Lower leg skin (tissue), 4 donors: ENCODE results near the gene LRTM2. TPM values are rescaled to one million over a fixed set of nuclear protein-coding genes. Genes with fewer than 3 reads are reported as not detected.

Experiments
- DNase-seq, 2 donors: peaks; one replicate each; pipeline ENCODE4 v3.0.0-alpha.2; 2019; ENCODE audit warnings: low spot score in 2 of 2
- H3K4me3 ChIP-seq: fragments of 200-600 bp; sonication (generic); 2 replicates; pipeline ENCODE4 v1.5.1; 2017; ENCODE audit warnings: mild to moderate bottlenecking, low read depth; ENCODE audit not compliant: poor library complexity, severe bottlenecking
- POLR2A ChIP-seq, 2 donors: fragments of 450-650 bp; IDR thresholded peaks; one replicate each; pipeline ENCODE4 v1.6.1; 2016 to 2017; ENCODE audit warnings: antibody characterized with exemption in 2 of 2, mild to moderate bottlenecking in 1 of 2, moderate library complexity in 1 of 2
- WGBS, 2 donors: methylation state at CpG; one replicate each; pipeline ENCODE4 v1.1.5; 2018; 5-methylcytosine and 5-hydroxymethylcytosine counted together
- intact Hi-C: fragments of 100-400 bp; cut with DNase I; formaldehyde crosslinking; loops from one replicate; pipeline ENCODE4 v1.15.0; 2023; ENCODE audit warnings: low total_unique reads
- total RNA-seq, 4 donors: library from RNA; depleted of rRNA; stranded (reverse); fragments of >200 nt; gene quantifications; one replicate each; pipeline ENCODE4 v1.1.0, GENCODE V29; 2016
- TF ChIP-seq, protein P1 (sequence below), 3 donors: fragments of 450-650 bp; IDR thresholded peaks; one replicate each; pipeline ENCODE4 v1.5.1; 2016; ENCODE audit warnings: antibody characterized with exemption in 3 of 3, mild to moderate bottlenecking in 3 of 3, moderate library complexity in 2 of 3

LRTM2 gene
- total RNA-seq, 4 donors from 2014 or later: not detected

DNA sequence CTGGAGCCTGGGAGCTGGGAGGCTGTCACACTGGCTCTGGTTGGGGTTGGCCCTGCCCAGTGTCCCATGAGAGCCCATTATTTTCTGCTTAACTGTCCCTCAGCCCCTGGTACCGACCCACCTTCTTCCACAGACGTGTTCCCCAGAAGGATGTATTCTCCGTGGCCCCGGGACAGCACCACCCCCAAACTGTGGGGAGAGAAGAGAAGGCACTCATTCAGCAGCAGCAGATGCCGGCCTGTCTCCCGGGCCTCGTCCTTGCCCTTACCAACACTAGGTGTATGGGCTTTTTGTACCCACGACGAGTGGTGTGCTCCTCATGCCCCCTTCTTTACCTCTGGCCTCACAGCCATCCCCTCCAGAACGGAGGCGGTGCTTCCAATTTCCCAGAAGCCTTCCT, 38.1 kb downstream of the LRTM2 start:
- peak in 1 of 2 donors; percentile 75 for DNase-seq
- no peak overlapping the region for H3K4me3 ChIP-seq
- whole genome bisulfite sequencing, 2 donors: 82 to 87% methylated on average over 11 of the region's 11 CpGs
- TF ChIP-seq POLR2A (IDR thresholded peaks at IDR 0.05): no peak
- TF ChIP-seq, protein P1, sequence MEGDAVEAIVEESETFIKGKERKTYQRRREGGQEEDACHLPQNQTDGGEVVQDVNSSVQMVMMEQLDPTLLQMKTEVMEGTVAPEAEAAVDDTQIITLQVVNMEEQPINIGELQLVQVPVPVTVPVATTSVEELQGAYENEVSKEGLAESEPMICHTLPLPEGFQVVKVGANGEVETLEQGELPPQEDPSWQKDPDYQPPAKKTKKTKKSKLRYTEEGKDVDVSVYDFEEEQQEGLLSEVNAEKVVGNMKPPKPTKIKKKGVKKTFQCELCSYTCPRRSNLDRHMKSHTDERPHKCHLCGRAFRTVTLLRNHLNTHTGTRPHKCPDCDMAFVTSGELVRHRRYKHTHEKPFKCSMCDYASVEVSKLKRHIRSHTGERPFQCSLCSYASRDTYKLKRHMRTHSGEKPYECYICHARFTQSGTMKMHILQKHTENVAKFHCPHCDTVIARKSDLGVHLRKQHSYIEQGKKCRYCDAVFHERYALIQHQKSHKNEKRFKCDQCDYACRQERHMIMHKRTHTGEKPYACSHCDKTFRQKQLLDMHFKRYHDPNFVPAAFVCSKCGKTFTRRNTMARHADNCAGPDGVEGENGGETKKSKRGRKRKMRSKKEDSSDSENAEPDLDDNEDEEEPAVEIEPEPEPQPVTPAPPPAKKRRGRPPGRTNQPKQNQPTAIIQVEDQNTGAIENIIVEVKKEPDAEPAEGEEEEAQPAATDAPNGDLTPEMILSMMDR (IDR thresholded peaks at IDR 0.05): no peak
- intact Hi-C loops: no loop called here

DNA sequence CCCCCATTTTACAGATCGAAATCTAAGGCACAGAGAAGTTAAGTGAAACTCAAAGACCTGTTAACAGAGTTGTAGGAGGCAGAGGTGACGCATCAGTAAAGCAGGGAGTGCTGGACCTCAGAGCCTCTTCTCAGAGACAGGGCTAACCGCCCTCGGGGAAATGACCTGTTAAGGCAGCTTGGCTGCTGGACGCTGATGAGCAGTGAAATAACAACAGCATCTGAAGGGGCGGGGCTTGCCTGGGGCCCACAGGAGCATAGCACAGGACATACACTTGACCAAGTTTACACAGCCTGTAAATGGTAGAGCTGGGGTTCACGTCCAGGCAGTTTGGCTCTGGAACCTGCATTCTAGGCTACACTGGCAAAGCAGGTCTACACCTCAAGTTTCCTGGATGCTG, 39.3 kb downstream of the LRTM2 start:
- intact Hi-C loops: no loop called here
- H3K4me3 ChIP-seq: no peak overlapping the region
- 69 to 71% methylated on average over 7 of the region's 7 CpGs for WGBS, 2 donors
- DNase-seq: peak in 1 of 2 donors; percentile 63
- TF ChIP-seq, protein P1 (IDR thresholded peaks at IDR 0.05): no peak
- TF ChIP-seq POLR2A (IDR thresholded peaks at IDR 0.05): no peak

DNA sequence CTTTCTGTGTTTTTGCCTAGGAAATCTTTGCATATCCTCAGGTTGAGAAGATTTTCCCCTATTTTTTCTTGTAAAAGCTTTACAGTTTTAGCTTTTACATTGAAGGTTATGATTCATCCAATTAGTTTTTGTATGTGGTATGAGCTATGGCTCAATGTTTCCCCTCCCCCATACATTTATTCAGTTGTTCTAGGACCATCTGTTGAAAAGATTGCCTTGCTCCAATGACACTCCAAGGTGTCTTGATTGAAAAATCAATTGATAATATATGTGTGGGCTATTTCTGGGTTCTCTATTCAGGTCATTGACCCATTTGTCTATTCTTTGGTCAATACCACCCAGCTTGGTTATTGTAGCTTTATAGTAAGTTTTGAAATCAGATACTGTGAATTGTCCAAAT, 42.6 kb downstream of the LRTM2 start:
- no peak for DNase-seq
- TF ChIP-seq, protein P1 (IDR thresholded peaks at IDR 0.05): no peak
- TF ChIP-seq POLR2A (IDR thresholded peaks at IDR 0.05): no peak
- H3K4me3 ChIP-seq: no peak overlapping the region
- intact Hi-C loops: no loop called here

DNA sequence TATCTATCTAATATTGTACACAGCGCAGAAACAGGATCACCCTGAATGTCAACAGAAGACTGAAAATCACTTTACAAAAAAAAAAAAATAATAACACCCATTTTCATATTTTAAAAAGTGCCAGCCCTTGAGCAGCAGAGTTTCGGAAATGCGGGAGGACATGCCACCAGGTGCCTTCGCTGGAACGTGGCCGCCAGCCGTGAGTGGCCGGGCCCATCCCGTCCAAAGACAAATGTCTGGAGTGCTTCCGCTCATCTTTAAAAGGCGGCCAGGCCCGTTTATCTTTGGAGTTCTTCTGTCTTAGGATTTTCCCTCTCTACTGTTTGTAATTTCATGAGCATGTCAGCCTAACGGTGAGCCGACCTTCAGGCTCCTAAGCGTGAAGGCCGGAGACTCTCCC, 43.5 kb downstream of the LRTM2 start:
- WGBS, 2 donors: 88 to 90% methylated on average over 16 of the region's 16 CpGs
- peak in 1 of 2 donors; percentile 26 for DNase-seq
- TF ChIP-seq, protein P1 (IDR thresholded peaks at IDR 0.05): no peak
- no peak for TF ChIP-seq POLR2A (IDR thresholded peaks at IDR 0.05)
- intact Hi-C loops: no loop called here
- no peak overlapping the region for H3K4me3 ChIP-seq

DNA sequence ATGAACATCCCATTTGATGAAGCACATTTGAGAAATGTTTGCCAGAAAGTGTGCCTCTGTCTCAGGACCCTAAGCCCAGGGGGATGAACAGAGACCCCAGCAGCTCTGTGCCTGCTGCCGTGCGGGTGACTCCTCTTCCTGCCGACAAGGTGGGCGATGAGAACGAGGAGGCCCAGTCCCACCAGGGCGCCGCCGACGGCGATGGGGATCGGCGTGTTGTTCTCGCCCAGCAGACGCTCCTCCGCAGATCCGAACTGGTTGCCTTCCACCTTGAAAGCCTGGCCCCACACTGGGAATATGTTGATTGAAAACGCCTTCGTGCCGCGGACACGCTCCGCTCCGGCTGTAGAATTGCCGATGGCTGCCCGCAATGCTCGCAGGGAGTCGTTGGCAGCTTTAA, 44.1 kb downstream of the LRTM2 start:
- WGBS, 2 donors: 62 to 72% methylated on average over 27 of the region's 27 CpGs
- intact Hi-C loops: no loop called here
- peak in 1 of 2 donors; percentile 75 for DNase-seq
- H3K4me3 ChIP-seq: no peak overlapping the region
- TF ChIP-seq, protein P1 (IDR thresholded peaks at IDR 0.05): no peak
- no peak for TF ChIP-seq POLR2A (IDR thresholded peaks at IDR 0.05)

DNA sequence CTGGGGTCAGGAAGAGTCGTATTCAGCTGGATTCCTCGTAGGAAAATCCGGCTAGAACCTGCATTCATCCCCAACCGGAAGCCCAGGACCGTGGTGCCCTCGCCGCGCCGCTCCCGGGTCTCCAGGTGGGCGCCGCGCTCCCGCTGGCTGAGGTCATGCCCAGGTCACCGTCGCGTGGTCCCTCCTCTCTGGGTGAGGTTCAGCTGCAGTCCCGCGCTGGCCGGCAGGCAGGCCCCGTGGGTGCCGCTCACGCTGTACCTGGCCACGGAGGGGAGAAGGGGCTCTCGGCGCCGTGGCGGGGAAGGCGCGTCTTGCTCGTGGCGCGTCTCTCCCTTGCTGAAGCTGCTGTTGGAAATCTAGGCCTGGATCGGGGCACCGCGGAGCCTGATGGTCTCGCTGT, 44.5 kb downstream of the LRTM2 start:
- H3K4me3 ChIP-seq: no peak overlapping the region
- TF ChIP-seq, protein P1 (IDR thresholded peaks at IDR 0.05): no peak
- intact Hi-C loops: no loop called here
- 65 to 68% methylated on average over 34 to 37 of the region's 37 CpGs for WGBS, 2 donors
- DNase-seq: no peak
